GM10266 (cell line): ENCODE measurements around the gene FUBP1.
"Not testable (repeated sequence)": the region's sequence is repeated elsewhere in the genome, so short reads cannot be mapped to it uniquely, and the experiment has no call there.

Experiments
- DNase-seq: peaks from one replicate; pipeline ENCODE4 v3.0.0; 2012; ENCODE audit errors: extremely low spot score
- TF ChIP-seq, protein P1 (sequence below): IDR thresholded peaks from 2 replicates; pipeline ENCODE4 v1.5.1; 2012; ENCODE audit warnings: mild to moderate bottlenecking, low read depth; ENCODE audit not compliant: control insufficient read depth, insufficient read depth; ENCODE audit errors: missing control alignments

The FUBP1 gene

DNA sequence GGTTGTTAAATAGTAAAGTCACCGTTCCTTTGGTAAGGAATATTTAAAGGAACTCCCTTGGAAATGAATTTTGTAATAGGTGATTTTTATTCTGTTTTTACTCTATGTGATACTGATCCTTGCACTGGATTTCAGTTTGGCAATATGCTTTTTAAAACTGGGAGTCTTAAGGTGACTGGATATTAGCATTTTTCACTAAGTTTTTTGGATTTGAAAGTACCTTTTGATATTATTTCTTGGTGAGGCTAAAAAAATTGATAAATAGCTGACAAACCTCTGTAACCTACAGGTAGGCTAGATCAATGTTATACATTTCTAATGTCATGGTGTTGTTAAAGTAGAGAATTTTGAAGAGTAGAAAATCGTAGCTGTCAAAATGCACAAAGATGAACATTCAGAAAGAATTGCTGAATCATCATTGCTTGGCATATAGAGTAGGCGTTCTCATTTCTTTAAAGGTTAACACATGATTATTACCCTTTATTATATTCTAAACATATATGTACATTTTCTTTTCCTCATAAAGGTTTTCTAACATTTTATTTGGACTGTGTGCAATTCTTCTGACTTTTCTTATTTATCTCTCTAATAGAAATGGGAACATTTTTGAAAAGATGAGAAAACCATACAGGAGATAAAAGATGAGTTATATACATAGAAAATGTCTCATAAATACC is 24.3 kb upstream of the FUBP1 start:
- TF ChIP-seq, protein P1, sequence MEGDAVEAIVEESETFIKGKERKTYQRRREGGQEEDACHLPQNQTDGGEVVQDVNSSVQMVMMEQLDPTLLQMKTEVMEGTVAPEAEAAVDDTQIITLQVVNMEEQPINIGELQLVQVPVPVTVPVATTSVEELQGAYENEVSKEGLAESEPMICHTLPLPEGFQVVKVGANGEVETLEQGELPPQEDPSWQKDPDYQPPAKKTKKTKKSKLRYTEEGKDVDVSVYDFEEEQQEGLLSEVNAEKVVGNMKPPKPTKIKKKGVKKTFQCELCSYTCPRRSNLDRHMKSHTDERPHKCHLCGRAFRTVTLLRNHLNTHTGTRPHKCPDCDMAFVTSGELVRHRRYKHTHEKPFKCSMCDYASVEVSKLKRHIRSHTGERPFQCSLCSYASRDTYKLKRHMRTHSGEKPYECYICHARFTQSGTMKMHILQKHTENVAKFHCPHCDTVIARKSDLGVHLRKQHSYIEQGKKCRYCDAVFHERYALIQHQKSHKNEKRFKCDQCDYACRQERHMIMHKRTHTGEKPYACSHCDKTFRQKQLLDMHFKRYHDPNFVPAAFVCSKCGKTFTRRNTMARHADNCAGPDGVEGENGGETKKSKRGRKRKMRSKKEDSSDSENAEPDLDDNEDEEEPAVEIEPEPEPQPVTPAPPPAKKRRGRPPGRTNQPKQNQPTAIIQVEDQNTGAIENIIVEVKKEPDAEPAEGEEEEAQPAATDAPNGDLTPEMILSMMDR: no peak
- no peak for DNase-seq

DNA sequence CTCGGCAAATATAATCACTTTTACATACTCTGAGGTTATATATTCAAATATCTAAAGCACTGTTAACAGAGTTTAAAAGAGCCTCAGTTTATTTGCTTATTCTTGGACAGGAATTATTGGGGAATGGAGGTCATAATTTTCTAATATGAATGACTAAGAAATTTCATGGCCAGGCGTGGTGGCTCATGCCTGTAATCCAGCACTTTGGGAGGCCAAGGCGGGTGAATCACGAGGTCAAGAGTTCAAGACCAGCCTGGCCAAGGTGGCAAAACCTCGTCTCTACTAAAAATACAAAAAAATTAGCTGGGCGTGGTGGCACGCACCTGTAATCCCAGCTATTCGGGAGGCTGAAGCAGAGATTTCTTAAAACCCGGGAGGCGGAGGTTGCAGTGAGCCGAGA is 21.7 kb upstream of the FUBP1 start:
- DNase-seq: not testable (repeated sequence)

DNA sequence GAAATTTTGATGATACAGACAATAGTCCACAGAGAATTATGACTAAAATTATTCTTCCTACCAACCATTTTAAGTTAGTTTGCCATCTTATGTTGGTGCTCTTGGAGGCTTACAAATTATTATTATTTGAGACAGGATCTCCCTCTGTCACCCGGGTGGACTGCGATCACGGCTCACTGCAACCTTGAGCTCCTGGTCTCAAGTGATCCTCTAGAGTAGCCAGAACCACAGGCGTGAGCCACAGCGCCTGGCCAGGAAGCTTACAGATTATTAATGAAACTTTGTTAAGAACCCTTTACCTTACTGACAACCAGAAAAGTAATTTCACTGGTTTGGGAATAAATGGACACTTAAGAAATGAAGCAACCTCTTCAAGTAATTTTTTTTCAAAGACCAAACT is 17.9 kb upstream of the FUBP1 start:
- DNase-seq: no peak
- TF ChIP-seq, protein P1: no peak

DNA sequence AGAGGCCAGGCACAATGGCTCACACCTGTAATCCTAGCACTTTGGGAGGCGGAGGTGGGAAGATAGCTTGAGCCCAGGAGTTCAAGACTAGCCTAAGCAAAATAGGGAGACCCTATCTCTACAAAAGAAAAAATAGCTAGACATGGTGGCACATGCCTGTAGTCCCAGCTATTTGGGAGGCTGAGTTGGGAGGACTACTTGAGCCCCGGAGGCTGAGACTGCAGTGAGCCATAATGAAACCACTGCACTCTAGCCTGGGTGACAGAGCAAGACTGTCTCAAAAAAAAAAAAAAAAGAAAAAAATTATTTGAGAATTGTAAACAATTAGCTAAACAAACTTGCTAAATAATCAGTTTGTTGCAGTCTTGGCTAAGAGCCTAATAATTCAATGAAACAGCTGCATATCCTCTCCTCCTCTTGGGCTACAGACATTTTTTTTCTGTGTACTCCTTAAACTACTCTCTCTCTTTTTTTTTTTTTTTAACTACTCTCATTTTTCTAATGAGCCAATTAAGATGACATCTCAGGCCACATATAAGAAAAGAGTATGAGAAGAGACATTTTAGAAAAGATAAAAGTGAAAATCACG is 15.3 kb upstream of the FUBP1 start:
- TF ChIP-seq, protein P1: no peak
- DNase-seq: no peak

DNA sequence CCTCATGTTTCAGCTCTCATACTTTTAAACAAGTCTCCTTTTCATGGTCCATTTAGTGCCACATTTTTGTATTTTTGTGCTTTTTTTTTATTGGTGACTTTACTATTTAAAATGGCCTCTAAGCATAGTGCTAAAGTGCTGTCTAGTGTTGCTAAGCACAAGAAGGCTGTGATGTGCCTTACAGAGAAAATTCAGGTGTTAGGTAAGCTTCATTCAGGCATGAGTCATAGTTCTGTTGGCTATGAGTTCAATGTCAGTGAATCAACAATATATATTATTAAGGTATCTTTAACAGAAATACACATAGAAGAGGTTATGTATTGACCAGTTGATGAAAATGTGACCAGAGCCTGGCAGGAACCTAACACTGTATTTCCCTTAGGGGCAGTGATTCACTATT is 12.8 kb upstream of the FUBP1 start:
- DNase-seq: no peak
- TF ChIP-seq, protein P1: no peak

DNA sequence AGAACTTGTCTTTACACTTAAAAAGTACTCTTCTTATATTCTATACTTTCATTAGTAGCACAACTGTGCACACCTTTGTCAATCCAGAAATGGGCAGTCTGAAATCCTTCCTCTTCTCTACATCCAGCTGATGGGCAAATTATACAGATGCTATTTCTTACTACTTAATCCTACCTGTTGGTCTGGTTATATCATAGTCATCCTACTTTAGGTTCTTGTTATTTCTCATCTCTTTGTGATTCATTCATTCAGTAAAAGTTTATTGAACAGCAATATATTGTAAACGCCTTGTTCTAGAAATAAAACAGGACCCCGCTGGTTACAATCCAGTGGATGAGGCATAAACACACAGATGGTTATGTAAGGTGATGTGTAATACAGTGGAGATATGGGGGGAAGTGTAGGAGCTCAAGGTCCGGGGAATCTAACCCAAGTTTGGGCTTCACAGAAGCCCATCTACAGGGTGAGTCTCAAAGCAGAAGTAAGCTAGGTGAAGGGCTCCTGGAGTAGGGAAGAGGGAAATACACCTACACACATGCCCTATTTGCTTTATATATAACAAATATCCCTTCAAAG is 11.8 kb upstream of the FUBP1 start:
- DNase-seq: no peak
- TF ChIP-seq, protein P1: no peak

DNA sequence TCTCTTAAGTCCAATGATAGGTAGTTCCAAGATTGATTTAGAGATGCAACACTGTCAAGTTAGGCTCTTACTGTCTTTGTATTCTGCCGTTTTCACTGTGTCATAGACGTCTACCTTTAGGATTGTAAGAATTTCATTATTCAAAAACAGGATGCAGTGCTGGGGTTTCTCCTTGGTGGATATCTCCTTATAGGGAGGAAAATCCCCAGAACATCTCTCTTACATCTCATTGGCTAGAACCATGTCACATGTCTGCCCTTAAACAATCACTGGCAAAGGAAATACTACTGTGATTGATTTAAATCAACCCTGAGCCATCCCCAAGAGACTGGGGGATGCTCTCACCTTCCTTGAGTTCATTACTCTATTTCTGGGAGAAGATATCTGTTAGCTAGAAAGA is 10.9 kb upstream of the FUBP1 start:
- DNase-seq: no peak
- TF ChIP-seq, protein P1: no peak

DNA sequence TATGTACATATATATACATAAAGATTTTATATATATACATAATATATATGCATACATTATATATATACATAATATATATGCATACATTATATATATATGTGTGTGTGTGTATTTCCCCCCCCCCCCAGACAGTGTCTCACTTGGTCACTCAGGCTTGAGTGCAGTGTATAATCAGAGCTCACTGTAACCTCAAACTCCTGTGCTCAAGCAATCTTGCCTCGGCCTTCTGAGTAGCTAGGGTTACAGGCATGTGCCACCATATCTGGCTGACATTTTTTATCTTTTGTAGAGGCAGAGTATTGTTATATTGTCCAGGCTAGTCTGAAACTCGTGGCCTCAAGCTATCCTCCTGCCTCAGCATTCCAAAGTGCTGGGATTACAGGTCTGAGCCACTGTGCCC is 9.0 kb upstream of the FUBP1 start:
- TF ChIP-seq, protein P1: no peak
- no peak for DNase-seq
